Mesodermal cell (in vitro differentiated cells): Measurements from ENCODE around the gene DLX5.

Source experiments
- H3K27ac ChIP-seq: 2 replicates; pipeline ENCODE4 v1.7.0; 2013; ENCODE audit warnings: mild to moderate bottlenecking, low read depth, low read length, moderate library complexity; ENCODE audit not compliant: severe bottlenecking
- H3K36me3 ChIP-seq: 2 replicates; pipeline ENCODE4 v1.7.1; 2013; ENCODE audit warnings: mild to moderate bottlenecking, low read length, moderate library complexity; ENCODE audit not compliant: control insufficient read depth, insufficient read depth
- H3K4me1 ChIP-seq: one replicate; pipeline ENCODE4 v1.7.1; 2013; ENCODE audit warnings: mild to moderate bottlenecking, low read length; ENCODE audit not compliant: insufficient read depth, control insufficient read depth, poor library complexity, severe bottlenecking
- H3K4me3 ChIP-seq: 2 replicates; pipeline ENCODE4 v1.7.0; 2013; ENCODE audit warnings: low read length, control low read depth, mild to moderate bottlenecking; ENCODE audit not compliant: insufficient read depth, poor library complexity, severe bottlenecking; ENCODE audit errors: extremely low read depth
- H3K9me3 ChIP-seq: 2 replicates; pipeline ENCODE4 v1.7.1; 2013; ENCODE audit warnings: mild to moderate bottlenecking, low read length, moderate library complexity; ENCODE audit not compliant: control insufficient read depth
- WGBS, 2 experiments: methylation state at CpG; one replicate each; pipeline ENCODE4 v1.1.5; 2013; ENCODE audit warnings: missing lambda C conversion rate in 2 of 2; ENCODE audit not compliant: insufficient coverage in 2 of 2; 5-methylcytosine and 5-hydroxymethylcytosine counted together

Gene DLX5

DNA sequence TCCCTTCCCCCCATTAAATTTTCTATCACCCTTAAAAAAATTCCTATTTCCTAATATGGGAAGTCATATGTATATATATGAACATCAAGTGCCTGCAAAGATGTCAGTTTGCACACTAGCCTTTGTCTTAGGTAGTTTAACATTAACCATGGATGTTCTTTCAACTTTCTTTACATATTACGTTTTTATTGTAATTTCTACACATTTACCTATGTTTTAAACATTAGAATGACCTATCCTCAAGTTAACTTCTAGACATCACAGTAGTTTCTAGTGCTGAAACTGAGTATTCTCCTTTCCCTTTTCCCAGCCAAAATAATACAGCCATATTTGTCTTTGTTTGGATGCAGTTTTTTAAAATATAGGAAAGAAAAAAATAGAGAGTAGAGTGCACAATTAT is 13.5 kb downstream of the DLX5 start:
- no CpG with 5 or more reads among the region's 1 CpG for WGBS, 2 experiments
- H3K9me3 ChIP-seq: no peaks in the 10 kb centered on the region
- no peaks in the 10 kb centered on the region for H3K36me3 ChIP-seq
- H3K27ac ChIP-seq: no peak overlapping the region
- no peaks in the 10 kb centered on the region for H3K4me1 ChIP-seq
- no peak overlapping the region for H3K4me3 ChIP-seq

GRCh38 chr7:97009753-97010732 is 14.6 kb downstream of the DLX5 start:
- Histone ChIP-seq H3K9me3 (no peaks in the 10 kb centered on the region), H3K4me3 (no peak overlapping the region), H3K4me1 (no peaks in the 10 kb centered on the region), H3K36me3 (no peaks in the 10 kb centered on the region), H3K27ac (no peak overlapping the region)
- 4% methylated on average over 10 to 15 of the region's 18 CpGs for WGBS, 2 experiments

DNA sequence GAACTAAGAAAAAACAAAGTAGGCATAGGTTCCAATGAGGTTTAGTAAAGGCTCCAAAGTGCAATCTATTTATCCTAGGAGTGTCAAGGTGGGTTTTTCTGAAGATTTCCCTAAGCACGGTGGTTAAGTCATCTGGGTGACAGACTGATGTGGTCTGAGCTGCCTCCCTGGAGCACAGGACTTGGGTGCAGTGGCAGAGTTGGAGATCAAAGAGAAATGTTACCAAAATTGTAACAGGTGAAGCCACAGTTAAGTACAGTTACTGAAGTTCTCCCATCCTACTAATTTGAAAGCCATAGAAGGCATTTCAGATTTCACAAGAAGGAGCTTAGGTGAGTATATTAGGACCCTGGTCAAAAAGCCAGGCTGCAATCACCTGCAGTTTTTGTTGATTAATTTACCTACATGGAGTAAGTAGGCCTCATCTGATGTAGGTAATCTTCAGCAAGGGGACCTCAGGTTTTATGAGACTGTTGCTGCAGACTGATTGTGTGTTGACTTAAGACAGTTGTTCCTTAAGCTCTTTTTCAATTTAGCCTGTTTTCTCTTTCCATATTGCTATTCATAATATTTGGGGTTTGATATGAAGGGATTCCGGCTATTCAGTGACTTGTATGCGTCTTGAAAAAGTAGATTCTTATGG is 16.2 kb downstream of the DLX5 start:
- Histone ChIP-seq H3K4me3 (no peak overlapping the region), H3K9me3 (no peaks in the 10 kb centered on the region), H3K4me1 (no peaks in the 10 kb centered on the region), H3K27ac (no peak overlapping the region), H3K36me3 (no peaks in the 10 kb centered on the region)
- 0% methylated on average over 1 of the region's 3 CpGs; no CpG with 5 or more reads in 1 of the 2 experiments for WGBS, 2 experiments

DNA sequence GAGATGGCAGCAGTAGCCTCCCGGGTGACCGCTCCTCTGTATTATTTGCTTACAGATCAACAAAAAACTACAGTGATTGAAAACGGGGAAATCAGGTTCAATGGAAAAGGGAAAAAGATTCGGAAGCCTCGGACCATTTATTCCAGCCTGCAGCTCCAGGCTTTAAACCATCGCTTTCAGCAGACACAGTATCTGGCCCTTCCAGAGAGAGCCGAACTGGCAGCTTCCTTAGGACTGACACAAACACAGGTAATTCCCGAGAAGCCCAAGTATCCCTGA is 17.1 kb downstream of the DLX5 start:
- 3 to 8% methylated on average over 6 to 7 of the region's 8 CpGs for WGBS, 2 experiments
- no peaks in the 10 kb centered on the region for H3K4me1 ChIP-seq
- no peaks in the 10 kb centered on the region for H3K36me3 ChIP-seq
- H3K4me3 ChIP-seq: no peak overlapping the region
- no peak overlapping the region for H3K27ac ChIP-seq
- no peaks in the 10 kb centered on the region for H3K9me3 ChIP-seq

DNA sequence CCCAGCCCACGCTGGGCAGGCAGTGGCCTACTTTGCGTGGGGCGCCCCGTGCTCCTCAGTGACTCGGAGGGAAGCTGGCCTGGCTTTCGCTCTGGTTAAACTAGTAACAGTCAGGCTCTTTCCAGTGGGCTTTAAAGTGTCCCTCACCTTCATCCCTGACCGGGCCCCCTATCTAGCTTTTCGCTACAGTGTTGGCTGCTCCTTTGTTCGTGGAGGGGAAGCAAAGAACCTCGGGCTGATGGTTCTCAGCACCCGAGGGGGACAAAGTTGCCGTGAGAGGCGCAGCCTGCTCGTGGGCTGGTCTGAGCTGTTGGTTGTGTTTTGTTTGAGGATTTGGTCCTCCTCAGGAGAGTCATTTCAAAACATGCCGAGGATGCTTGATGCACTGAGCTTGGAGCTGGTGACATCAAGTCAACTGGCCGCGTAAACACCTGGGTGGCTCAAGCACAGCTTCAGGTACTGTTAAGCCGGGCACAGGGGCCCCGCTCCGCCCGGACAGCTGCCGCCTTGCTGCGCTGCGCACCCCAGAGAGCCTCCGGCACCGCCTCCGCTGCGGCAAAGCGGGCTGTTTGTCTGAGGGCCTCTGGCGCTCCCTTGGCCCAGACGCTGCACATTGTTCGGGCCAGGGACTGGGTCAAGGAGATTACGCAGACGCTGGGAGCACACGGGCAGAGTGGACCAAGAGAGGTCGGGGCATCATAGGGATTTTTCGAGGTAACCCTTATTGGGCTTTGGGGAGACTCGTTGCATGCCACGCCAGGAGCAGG is 17.6 kb downstream of the DLX5 start:
- H3K4me3 ChIP-seq: peak overlapping the region; percentile 30
- no peak overlapping the region for H3K27ac ChIP-seq
- H3K36me3 ChIP-seq: no peaks in the 10 kb centered on the region
- no peaks in the 10 kb centered on the region for H3K4me1 ChIP-seq
- WGBS, 2 experiments: 1 to 2% methylated on average over 33 to 35 of the region's 39 CpGs
- no peaks in the 10 kb centered on the region for H3K9me3 ChIP-seq

GRCh38 chr7:97006055-97006815 is 18.4 kb downstream of the DLX5 start:
- Histone ChIP-seq H3K4me3 (peak overlapping the region; percentile 30), H3K4me1 (no peaks in the 10 kb centered on the region), H3K27ac (no peak overlapping the region), H3K9me3 (no peaks in the 10 kb centered on the region), H3K36me3 (no peaks in the 10 kb centered on the region)
- 0 to 1% methylated on average over 42 to 47 of the region's 83 CpGs for WGBS, 2 experiments

GRCh38 chr7:97005183-97006054 is 19.2 kb downstream of the DLX5 start, which contains the start of gene DLX6:
Gene DLX6 (plus strand): TSS chr7:97005553. CDS start chr7:97005978, 425 bp downstream.
- no peaks in the 10 kb centered on the region for H3K36me3 ChIP-seq
- H3K4me3 ChIP-seq: peak within 1 kb of the TSS; percentile 30
- no peak within 1 kb of the TSS for H3K27ac ChIP-seq
- no peaks in the 10 kb centered on the region for H3K9me3 ChIP-seq
- no peaks in the 10 kb centered on the region for H3K4me1 ChIP-seq
- WGBS, 2 experiments: 0% methylated on average over 24 to 33 of the region's 44 CpGs

GRCh38 chr7:97004247-97005182 is 20.1 kb downstream of the DLX5 start:
- WGBS, 2 experiments: 0 to 5% methylated on average over 3 to 7 of the region's 20 CpGs
- no peaks in the 10 kb centered on the region for H3K36me3 ChIP-seq
- H3K27ac ChIP-seq: no peak overlapping the region
- H3K9me3 ChIP-seq: no peaks in the 10 kb centered on the region
- no peaks in the 10 kb centered on the region for H3K4me1 ChIP-seq
- H3K4me3 ChIP-seq: peak overlapping the region; percentile 30
